Tibial nerve (tissue), 4 donors: ENCODE results near the gene TNK2.
"Not testable (repeated sequence)": the region's sequence is repeated elsewhere in the genome, so short reads cannot be mapped to it uniquely, and the experiment has no call there.

Experiments used
- EP300 ChIP-seq, 2 donors: sonication (generic); formaldehyde crosslinking; IDR thresholded peaks; one replicate each; pipeline ENCODE4 v1.6.1; 2017; ENCODE audit warnings: antibody characterized with exemption in 2 of 2, mild to moderate bottlenecking in 1 of 2
- POLR2A ChIP-seq, 2 donors: fragments of 450-650 bp; IDR thresholded peaks; one replicate each; pipeline ENCODE4 v1.6.1; 2017; ENCODE audit warnings: antibody characterized with exemption in 2 of 2, mild to moderate bottlenecking in 2 of 2, moderate library complexity in 2 of 2
- TF ChIP-seq, protein P1 (sequence below), 5 experiments: fragments of 200-600 bp in 3 of 5; fragments of 450-650 bp in 2 of 5; sonication (generic) in 3 of 5; IDR thresholded peaks; one replicate each; pipeline ENCODE4 v1.5.1; 2016 to 2019; ENCODE audit warnings: antibody characterized with exemption in 5 of 5, mild to moderate bottlenecking in 3 of 5, moderate library complexity in 2 of 5

DNA sequence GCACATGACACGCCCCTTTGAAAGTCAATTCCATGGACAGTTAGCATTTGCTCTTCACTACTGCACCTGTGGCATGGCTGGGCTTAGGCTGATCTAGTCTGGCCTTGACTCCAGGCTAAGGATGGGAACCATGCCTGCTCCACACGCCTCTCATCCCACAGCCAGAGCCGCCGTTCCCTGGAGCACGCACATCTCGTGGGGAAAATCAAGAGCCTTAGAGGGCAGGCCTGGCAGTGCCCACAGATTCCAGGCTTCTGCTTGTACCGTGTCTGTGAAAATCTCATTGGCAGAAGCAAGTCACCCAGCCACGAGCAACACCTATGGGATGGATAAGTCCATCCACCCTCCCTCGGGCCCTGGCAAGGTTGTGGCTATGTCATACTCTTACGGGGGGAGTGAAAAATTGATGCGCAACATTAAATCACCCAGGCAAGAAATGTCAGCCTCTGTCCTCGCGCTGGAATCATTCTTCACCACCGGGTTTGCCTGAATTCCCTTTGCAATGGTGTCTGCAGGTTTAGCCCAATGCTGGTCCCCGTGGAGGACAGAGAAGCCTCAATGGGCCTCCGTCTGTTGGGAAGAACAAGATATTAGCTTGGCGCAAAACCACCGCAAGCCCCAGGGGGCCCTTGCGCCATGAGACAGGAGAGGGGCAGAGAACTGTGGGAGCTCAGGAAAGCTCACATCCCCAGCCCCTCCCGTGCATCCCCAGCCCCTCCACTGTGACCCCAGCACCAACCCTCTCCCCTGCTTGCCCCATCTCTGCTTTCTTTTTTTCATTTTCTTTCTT lies 38.8 kb upstream of the TNK2 start:
- TF ChIP-seq, protein P1, sequence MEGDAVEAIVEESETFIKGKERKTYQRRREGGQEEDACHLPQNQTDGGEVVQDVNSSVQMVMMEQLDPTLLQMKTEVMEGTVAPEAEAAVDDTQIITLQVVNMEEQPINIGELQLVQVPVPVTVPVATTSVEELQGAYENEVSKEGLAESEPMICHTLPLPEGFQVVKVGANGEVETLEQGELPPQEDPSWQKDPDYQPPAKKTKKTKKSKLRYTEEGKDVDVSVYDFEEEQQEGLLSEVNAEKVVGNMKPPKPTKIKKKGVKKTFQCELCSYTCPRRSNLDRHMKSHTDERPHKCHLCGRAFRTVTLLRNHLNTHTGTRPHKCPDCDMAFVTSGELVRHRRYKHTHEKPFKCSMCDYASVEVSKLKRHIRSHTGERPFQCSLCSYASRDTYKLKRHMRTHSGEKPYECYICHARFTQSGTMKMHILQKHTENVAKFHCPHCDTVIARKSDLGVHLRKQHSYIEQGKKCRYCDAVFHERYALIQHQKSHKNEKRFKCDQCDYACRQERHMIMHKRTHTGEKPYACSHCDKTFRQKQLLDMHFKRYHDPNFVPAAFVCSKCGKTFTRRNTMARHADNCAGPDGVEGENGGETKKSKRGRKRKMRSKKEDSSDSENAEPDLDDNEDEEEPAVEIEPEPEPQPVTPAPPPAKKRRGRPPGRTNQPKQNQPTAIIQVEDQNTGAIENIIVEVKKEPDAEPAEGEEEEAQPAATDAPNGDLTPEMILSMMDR (IDR thresholded peaks at IDR 0.05): not testable (repeated sequence)
- TF ChIP-seq POLR2A, EP300 (IDR thresholded peaks at IDR 0.05): not testable (repeated sequence)
